COLO668 (cell line): Measurements from ENCODE around the gene CTIF.
A peak's percentile ranks its signal among the peaks of the same experiment; 100 is the strongest.
"Not testable (repeated sequence)": the region's sequence is repeated elsewhere in the genome, so short reads cannot be mapped to it uniquely, and the experiment has no call there.

Experiments
- DNase-seq: peaks from one replicate; lab custom pipeline; 2025; ENCODE audit not compliant: unreplicated experiment; lab: John Stamatoyannopoulos, UW

CTIF gene

GRCh38 chr18:48638896-48639771 is 100.3 kb downstream of the CTIF start:
- DNase-seq = no peak

- DNase-seq = no peak
Measured at GRCh38 chr18:48639772-48640432, 101.1 kb downstream of the CTIF start.

- no peak for DNase-seq
Measured at GRCh38 chr18:48640566-48641270, 101.9 kb downstream of the CTIF start.

GRCh38 chr18:48641981-48642380 is 103.2 kb downstream of the CTIF start:
- no peak for DNase-seq

- DNase-seq = no peak
Measured at GRCh38 chr18:48642503-48642902, 103.7 kb downstream of the CTIF start.

- no peak for DNase-seq
Measured at GRCh38 chr18:48643262-48643661, 104.4 kb downstream of the CTIF start.

GRCh38 chr18:48644029-48644428 is 105.2 kb downstream of the CTIF start:
- DNase-seq = no peak

GRCh38 chr18:48645427-48646002 is 106.7 kb downstream of the CTIF start:
- no peak for DNase-seq

GRCh38 chr18:48646976-48647375 is 108.1 kb downstream of the CTIF start:
- no peak for DNase-seq

GRCh38 chr18:48649231-48649630 is 110.4 kb downstream of the CTIF start:
- peak; percentile 49 for DNase-seq

- DNase-seq = not testable (repeated sequence)
Measured at GRCh38 chr18:48654591-48654990, 115.8 kb downstream of the CTIF start.

GRCh38 chr18:48655508-48655907 is 116.7 kb downstream of the CTIF start:
- no peak for DNase-seq

- no peak for DNase-seq
Measured at GRCh38 chr18:48656176-48656575, 117.3 kb downstream of the CTIF start.

GRCh38 chr18:48656582-48656981 is 117.8 kb downstream of the CTIF start:
- DNase-seq = no peak

- DNase-seq = no peak
Measured at GRCh38 chr18:48657447-48658120, 118.8 kb downstream of the CTIF start.

GRCh38 chr18:48658721-48659120 is 119.9 kb downstream of the CTIF start:
- DNase-seq = no peak

- DNase-seq = no peak
Measured at GRCh38 chr18:48659188-48660009, 120.6 kb downstream of the CTIF start.

GRCh38 chr18:48660346-48661228 is 121.8 kb downstream of the CTIF start:
- no peak for DNase-seq

GRCh38 chr18:48661421-48661820 is 122.6 kb downstream of the CTIF start:
- DNase-seq = no peak
